Tibial nerve (tissue), 4 donors: ENCODE data around the gene IFIT3. TPM values are rescaled to one million over a fixed set of nuclear protein-coding genes. Genes with fewer than 3 reads are reported as not detected.
"Not testable (repeated sequence)": the region's sequence is repeated elsewhere in the genome, so short reads cannot be mapped to it uniquely, and the experiment has no call there.

ENCODE experiments used
- DNase-seq, 2 donors: peaks; one replicate each; pipeline ENCODE4 v3.0.0-alpha.2; 2019; ENCODE audit warnings: low spot score in 2 of 2
- H3K27ac ChIP-seq, 4 donors: fragments of 200-600 bp; sonication (generic) in 3 of 4; one replicate each; pipeline ENCODE4 v1.5.1; 2017 to 2019; ENCODE audit warnings: mild to moderate bottlenecking in 1 of 4
- H3K27me3 ChIP-seq, 2 donors: fragments of 200-600 bp; sonication (generic) in 1 of 2; one replicate each; pipeline versions ENCODE4 v1.5.1 to v1.6.0; 2017 to 2019
- H3K36me3 ChIP-seq, 3 donors: fragments of 200-600 bp; sonication (generic); one replicate each; pipeline ENCODE4 v1.5.1; 2018 to 2019
- H3K4me1 ChIP-seq, 4 donors: fragments of 200-600 bp; sonication (generic) in 3 of 4; one replicate each; pipeline ENCODE4 v1.5.1; 2017 to 2019
- H3K4me3 ChIP-seq, 4 donors: fragments of 200-600 bp; sonication (generic) in 3 of 4; one replicate each; pipeline ENCODE4 v1.5.1; 2017 to 2019; ENCODE audit warnings: mild to moderate bottlenecking in 1 of 4, moderate library complexity in 1 of 4
- H3K9me3 ChIP-seq, 4 donors: fragments of 200-600 bp; sonication (generic) in 3 of 4; one replicate each; pipeline ENCODE4 v1.5.1; 2017 to 2019
- EP300 ChIP-seq, 2 donors: sonication (generic); formaldehyde crosslinking; IDR thresholded peaks; one replicate each; pipeline ENCODE4 v1.6.1; 2017; ENCODE audit warnings: antibody characterized with exemption in 2 of 2, mild to moderate bottlenecking in 1 of 2
- POLR2A ChIP-seq, 2 donors: fragments of 450-650 bp; IDR thresholded peaks; one replicate each; pipeline ENCODE4 v1.6.1; 2017; ENCODE audit warnings: antibody characterized with exemption in 2 of 2, mild to moderate bottlenecking in 2 of 2, moderate library complexity in 2 of 2
- WGBS, 2 donors: methylation state at CpG; one replicate each; pipeline ENCODE4 v1.1.5; 2018; 5-methylcytosine and 5-hydroxymethylcytosine counted together
- total RNA-seq, 4 donors: library from RNA; depleted of rRNA; stranded (reverse); fragments of >200 nt; gene quantifications; one replicate each; pipeline ENCODE4 v1.1.0, GENCODE V29; 2016
- TF ChIP-seq, protein P1 (sequence below), 5 experiments: fragments of 200-600 bp in 3 of 5; fragments of 450-650 bp in 2 of 5; sonication (generic) in 3 of 5; IDR thresholded peaks; one replicate each; pipeline ENCODE4 v1.5.1; 2016 to 2019; ENCODE audit warnings: antibody characterized with exemption in 5 of 5, mild to moderate bottlenecking in 3 of 5, moderate library complexity in 2 of 5

Gene IFIT3
- total RNA-seq, 4 donors from 2014 or later, result 7.2 to 24.9 (median 17.6) TPM

DNA sequence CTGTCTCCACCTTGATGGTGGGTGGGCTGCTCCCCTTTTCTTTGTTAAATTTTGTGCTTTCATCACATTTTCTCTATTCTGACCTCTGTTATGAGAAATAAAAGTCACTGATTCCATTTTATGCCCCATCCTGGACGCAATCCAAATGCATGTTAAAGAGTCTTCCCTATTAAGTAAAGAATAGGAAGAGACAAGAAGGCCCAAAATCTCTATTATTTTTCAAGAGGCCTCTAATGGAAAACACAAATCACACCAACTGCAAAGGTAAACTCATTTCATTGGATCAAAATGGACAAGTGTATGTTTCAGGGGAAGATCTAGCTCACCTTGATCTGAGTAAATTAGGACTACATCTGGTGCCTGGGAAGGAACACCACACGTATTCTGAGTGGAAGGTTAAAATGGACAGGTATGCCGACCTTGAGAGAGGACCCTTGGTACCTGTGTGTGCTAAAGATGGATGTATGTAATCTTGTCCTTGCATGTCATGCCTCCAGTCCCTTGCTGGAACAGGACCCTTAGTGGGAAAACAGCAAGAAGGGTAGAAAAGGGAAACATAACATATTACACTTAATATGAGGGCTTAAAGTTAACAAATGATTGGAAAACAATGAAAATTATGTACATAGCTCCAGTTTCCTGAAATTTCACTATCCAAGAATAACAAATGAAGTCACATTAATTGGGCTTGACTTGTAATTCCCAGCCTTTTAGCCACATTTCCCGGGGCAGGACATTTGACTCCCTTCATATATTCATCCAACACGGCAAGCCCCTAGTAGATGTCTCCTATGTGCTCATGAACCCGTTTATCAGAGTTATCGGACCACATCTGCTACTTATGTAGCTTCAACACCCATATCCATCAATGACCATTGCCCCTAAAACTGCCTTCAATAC is 18.4 kb upstream of the IFIT3 start:
- Histone ChIP-seq H3K27ac (no peak overlapping the region), H3K36me3 (peaks cover 0 to 37% (median 0%) of the 10 kb centered on the region in 3 donors), H3K4me3 (no peak overlapping the region), H3K9me3 (no peaks in the 10 kb centered on the region), H3K4me1 (peaks cover 0 to 26% (median 4%) of the 10 kb centered on the region in 4 donors), H3K27me3 (no peaks in the 10 kb centered on the region)
- 81 to 87% methylated on average over 7 of the region's 7 CpGs for WGBS, 2 donors
- DNase-seq, result no peak
- no peak for TF ChIP-seq EP300 (IDR thresholded peaks at IDR 0.05)
- TF ChIP-seq POLR2A (IDR thresholded peaks at IDR 0.05), result no peak
- TF ChIP-seq, protein P1, sequence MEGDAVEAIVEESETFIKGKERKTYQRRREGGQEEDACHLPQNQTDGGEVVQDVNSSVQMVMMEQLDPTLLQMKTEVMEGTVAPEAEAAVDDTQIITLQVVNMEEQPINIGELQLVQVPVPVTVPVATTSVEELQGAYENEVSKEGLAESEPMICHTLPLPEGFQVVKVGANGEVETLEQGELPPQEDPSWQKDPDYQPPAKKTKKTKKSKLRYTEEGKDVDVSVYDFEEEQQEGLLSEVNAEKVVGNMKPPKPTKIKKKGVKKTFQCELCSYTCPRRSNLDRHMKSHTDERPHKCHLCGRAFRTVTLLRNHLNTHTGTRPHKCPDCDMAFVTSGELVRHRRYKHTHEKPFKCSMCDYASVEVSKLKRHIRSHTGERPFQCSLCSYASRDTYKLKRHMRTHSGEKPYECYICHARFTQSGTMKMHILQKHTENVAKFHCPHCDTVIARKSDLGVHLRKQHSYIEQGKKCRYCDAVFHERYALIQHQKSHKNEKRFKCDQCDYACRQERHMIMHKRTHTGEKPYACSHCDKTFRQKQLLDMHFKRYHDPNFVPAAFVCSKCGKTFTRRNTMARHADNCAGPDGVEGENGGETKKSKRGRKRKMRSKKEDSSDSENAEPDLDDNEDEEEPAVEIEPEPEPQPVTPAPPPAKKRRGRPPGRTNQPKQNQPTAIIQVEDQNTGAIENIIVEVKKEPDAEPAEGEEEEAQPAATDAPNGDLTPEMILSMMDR (IDR thresholded peaks at IDR 0.05), result no peak

DNA sequence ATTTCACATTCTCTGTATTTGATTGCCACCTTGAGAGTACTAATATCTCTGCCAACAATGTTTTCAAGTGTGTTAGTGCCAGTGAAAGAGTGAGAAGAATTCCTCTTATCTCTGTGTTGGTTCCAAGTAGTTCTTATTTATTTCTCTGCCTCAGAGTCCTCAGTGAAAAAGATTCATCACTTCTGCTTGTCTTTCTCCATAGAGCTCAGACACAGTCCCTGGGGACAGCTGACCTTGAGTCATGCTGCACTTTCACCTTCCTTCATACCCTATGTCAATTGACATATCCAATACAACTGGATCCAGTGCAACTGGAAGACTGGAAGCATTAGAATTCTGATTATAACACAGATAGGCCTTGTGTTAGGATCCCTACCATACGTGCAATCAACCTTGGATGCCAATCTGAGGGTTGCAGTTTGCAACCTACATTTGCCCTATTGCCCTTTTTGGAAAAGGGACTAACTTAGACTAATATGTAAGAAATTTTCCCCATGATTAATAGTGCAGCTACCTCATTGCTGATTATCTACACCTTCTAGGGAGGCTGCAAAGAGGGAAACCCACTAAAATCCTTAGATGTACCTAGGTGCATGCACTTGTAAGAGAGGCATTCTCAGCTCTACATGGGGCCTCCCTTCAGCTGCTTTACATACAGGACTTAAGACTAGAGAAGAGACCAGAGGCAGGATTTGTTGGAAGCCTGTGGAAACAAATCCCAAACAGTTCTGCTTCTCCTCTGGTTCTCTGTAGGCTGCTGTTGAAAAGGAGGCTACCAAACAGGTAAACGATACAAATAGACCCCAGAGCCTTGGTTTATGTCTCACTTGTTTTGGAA is 17.5 kb upstream of the IFIT3 start:
- Histone ChIP-seq H3K27ac (no peak overlapping the region), H3K4me1 (peaks cover 0 to 30% (median 2%) of the 10 kb centered on the region in 4 donors), H3K27me3 (no peaks in the 10 kb centered on the region), H3K9me3 (no peaks in the 10 kb centered on the region), H3K4me3 (no peak overlapping the region), H3K36me3 (peaks cover 0 to 37% (median 0%) of the 10 kb centered on the region in 3 donors)
- DNase-seq, result no peak
- TF ChIP-seq EP300 (IDR thresholded peaks at IDR 0.05), result no peak
- TF ChIP-seq POLR2A (IDR thresholded peaks at IDR 0.05), result no peak
- TF ChIP-seq, protein P1 (IDR thresholded peaks at IDR 0.05), result no peak
- 67 to 79% methylated on average over 2 of the region's 2 CpGs for WGBS, 2 donors

DNA sequence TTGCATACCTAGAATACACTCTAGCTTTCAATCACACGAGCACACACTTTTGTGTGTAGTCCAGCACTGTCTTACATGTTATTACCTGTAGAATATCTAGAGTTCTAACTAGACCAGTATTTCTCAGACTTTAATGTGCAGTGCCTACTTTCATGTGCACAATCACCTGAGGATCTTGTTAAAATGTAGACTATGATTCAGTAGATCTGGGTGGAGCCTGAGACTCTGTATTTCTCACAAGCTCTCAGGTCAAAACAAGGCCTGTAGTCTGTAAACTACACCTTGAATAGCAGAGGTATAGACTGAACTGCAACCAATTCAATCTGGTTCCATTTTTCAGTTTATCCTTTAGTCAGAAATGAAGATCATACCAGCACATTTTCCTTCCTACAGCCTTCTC is 14.8 kb upstream of the IFIT3 start:
- DNase-seq, result no peak
- peaks cover 0 to 12% (median 0%) of the 10 kb centered on the region in 3 donors for H3K36me3 ChIP-seq
- no peaks in the 10 kb centered on the region for H3K27me3 ChIP-seq
- H3K4me3 ChIP-seq, result no peak overlapping the region
- peaks cover 0 to under 1% (median 0%) of the 10 kb centered on the region in 4 donors for H3K9me3 ChIP-seq
- WGBS, 2 donors, result 90 to 92% methylated on average over 1 of the region's 1 CpG
- TF ChIP-seq POLR2A (IDR thresholded peaks at IDR 0.05) (no peak), EP300 (IDR thresholded peaks at IDR 0.05) (no peak)
- TF ChIP-seq, protein P1 (IDR thresholded peaks at IDR 0.05), result no peak
- H3K27ac ChIP-seq, result no peak overlapping the region
- H3K4me1 ChIP-seq, result peaks cover 0 to 30% (median 3%) of the 10 kb centered on the region in 4 donors

DNA sequence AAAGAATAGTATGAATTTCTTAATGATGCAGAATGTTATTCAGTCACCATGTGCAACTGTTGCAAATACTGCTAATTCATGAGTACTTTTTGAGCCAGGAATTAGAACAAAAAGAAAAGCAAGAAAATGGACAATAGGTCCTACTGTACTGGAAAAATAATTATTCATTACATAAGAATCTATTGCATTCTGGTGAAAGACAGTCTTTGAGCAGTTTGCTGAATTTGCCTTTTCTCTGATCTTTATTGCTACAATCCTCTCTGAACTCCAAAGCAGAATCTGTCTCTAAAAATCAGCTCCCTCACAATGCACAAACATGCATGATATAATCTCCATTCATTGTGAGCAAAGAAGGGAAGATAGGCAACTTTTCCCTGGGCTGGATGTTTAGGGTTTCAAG is 13.1 kb upstream of the IFIT3 start:
- H3K27ac ChIP-seq, result peak overlapping the region in 3 of 4 donors; percentile 38 to 68 (median 65)
- no peaks in the 10 kb centered on the region for H3K27me3 ChIP-seq
- no peaks in the 10 kb centered on the region for H3K36me3 ChIP-seq
- H3K9me3 ChIP-seq, result peaks cover 0 to 3% (median 0%) of the 10 kb centered on the region in 4 donors
- no peak for DNase-seq
- H3K4me3 ChIP-seq, result no peak overlapping the region
- TF ChIP-seq, protein P1 (IDR thresholded peaks at IDR 0.05), result no peak
- TF ChIP-seq POLR2A (IDR thresholded peaks at IDR 0.05) (no peak), EP300 (IDR thresholded peaks at IDR 0.05) (peak in 1 of 2 donors; percentile 73)
- H3K4me1 ChIP-seq, result peaks cover 0 to 30% (median 3%) of the 10 kb centered on the region in 4 donors

DNA sequence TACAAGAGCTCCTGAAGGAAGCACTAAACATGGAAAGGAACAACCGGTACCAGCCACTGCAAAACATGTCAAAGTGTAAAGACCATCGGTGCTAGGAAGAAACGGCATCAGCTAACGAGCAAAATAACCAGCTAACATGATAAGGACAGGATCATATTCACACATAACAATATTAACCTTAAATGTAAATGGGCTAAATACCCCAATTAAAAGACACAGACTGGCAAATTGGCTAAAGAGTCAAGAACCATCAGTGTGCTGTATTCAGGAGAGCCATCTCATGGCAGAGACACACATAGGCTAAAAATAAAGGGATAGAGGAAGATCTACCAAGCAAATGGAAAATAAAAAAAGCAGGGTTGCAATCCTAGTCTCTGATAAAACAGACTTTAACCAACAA is 9.8 kb upstream of the IFIT3 start:
- WGBS, 2 donors, result 97 to 98% methylated on average over 4 of the region's 4 CpGs
- not testable (repeated sequence) for H3K27ac ChIP-seq, H3K4me3 ChIP-seq, H3K27me3 ChIP-seq, DNase-seq, H3K9me3 ChIP-seq, H3K36me3 ChIP-seq
- peaks cover 0 to 30% (median 3%) of the 10 kb centered on the region in 4 donors for H3K4me1 ChIP-seq

DNA sequence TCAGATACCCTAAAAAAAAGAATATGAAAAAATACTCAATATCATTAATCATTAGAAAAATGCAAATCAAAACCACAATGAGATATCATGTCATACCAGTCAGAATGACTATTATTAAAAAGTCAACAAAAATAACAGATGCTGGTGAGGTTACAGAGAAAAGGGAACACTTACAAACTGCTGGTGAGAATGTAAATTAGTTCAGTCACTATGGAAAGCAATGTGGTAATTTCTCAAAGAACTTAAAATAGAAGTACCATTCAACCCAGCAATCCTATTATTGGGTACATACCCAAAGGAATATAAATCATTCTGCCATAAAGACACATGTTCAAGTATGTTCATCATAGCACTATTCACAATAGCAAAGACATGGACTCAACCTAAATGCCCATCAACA is 2.7 kb upstream of the IFIT3 start:
- H3K36me3 ChIP-seq, H3K4me3 ChIP-seq, H3K27me3 ChIP-seq, H3K9me3 ChIP-seq, H3K27ac ChIP-seq, DNase-seq: not testable (repeated sequence)
- H3K4me1 ChIP-seq, result peaks cover 4 to 28% (median 16%) of the 10 kb centered on the region in 4 donors

DNA sequence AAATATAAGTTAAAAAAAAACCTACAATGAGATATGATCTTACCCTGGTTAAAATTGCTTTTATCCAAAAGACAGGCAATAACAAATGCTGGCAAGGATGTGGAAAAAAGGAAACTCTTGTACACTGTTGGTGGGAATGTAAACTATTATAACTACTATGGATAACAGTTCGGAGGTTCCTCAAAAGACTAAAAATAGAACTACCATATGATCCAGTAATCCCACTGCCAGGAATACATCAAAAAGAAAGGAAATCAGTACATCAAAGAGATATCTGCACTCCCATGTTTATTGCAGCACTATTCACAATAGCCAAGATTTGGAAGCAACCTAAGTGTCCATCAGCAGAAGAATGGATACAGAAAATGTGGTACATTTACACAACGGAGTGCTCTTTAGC is 1.9 kb upstream of the IFIT3 start:
- not testable (repeated sequence) for H3K36me3 ChIP-seq, H3K27me3 ChIP-seq, H3K4me3 ChIP-seq, DNase-seq, H3K9me3 ChIP-seq
- Histone ChIP-seq H3K27ac (peak overlapping the region in 2 of 4 donors; percentile 94 to 96), H3K4me1 (peaks cover 9 to 36% (median 23%) of the 10 kb centered on the region in 4 donors)
- WGBS, 2 donors, result 48 to 51% methylated on average over 2 of the region's 2 CpGs
